ENCODE results near the gene OTULIN. TPM values are rescaled to one million over a fixed set of nuclear protein-coding genes. Genes with fewer than 3 reads are reported as not detected.

Gene OTULIN
- total RNA-seq, 6 experiments from 2014 or later, result 25.2 to 34.8 (median 29.2) TPM

DNA sequence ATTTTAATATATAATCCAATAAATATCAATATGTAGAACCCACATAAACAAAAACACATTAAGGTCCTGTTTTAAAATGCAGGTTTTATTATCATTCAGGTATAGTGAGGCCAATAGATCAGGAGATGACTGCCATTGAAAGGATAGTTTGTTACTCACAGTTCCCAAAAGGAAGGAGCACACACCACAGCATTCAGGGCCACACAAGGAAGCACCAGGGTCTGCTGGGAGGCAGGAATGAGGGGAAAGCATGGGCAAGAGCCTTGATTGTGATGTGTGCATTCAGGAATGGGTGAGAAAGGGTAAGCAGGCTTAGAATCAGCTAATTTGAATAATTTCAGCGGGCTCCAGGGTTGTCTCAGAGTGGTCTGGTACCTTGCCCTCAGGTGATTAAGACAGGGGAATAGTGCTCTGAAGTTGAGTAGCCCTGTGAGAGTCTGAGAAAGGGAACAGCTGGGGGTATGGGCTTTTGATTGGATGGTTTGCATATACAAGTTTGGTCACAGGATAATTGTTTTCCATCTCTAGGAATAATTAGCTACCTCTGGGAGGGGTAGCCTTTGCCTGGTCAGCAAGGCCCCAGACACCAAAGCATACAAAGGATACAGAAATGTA, 19.8 kb upstream of the OTULIN start:
- Histone ChIP-seq H3K27me3 (no peaks in the 10 kb centered on the region), H3K36me3 (no peaks in the 10 kb centered on the region), H3K4me1 (no peaks in the 10 kb centered on the region), H3K27ac (no peak overlapping the region), H3K4me3 (no peak overlapping the region), H3K9me3 (no peaks in the 10 kb centered on the region)
- WGBS (ENCODE audit: insufficient coverage, low coverage, low lambda C conversion rate, missing lambda C conversion rate), result 40% methylated on average over 1 of the region's 1 CpG
- no peak for TF ChIP-seq POLR2A (IDR thresholded peaks at IDR 0.05)
- TF ChIP-seq, protein P1, sequence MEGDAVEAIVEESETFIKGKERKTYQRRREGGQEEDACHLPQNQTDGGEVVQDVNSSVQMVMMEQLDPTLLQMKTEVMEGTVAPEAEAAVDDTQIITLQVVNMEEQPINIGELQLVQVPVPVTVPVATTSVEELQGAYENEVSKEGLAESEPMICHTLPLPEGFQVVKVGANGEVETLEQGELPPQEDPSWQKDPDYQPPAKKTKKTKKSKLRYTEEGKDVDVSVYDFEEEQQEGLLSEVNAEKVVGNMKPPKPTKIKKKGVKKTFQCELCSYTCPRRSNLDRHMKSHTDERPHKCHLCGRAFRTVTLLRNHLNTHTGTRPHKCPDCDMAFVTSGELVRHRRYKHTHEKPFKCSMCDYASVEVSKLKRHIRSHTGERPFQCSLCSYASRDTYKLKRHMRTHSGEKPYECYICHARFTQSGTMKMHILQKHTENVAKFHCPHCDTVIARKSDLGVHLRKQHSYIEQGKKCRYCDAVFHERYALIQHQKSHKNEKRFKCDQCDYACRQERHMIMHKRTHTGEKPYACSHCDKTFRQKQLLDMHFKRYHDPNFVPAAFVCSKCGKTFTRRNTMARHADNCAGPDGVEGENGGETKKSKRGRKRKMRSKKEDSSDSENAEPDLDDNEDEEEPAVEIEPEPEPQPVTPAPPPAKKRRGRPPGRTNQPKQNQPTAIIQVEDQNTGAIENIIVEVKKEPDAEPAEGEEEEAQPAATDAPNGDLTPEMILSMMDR (IDR thresholded peaks at IDR 0.05), result no peak
- no peak for DNase-seq
- intact Hi-C loops (cut with DNase I), result loop anchor here (5.0 to 10.0 kb wide), 2 partner anchors 240 to 247 kb away; no protein-coding TSS in a partner anchor
- ATAC-seq, result no peak

DNA sequence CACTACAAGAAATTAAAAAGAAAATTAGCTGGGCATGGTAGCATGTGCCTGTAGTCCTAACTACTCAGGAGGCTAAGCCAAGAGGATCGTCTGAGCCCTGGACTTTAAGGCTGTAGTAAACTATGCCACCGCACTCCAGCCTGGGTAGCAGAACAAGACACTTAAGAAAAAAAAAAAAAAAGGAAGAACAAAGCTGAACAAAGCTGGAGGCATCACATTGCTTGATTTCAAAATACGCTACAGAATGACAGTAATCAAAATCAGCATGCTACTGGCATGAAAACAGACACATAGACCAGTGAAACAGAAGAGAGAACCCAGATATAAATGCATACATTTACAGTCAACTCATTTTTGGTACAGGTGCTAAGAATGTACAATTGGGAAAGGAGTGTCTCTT, 14.5 kb upstream of the OTULIN start:
- ATAC-seq (no peak), DNase-seq (no peak)
- Histone ChIP-seq H3K36me3 (no peaks in the 10 kb centered on the region), H3K4me3 (no peak overlapping the region), H3K27me3 (no peaks in the 10 kb centered on the region), H3K4me1 (no peaks in the 10 kb centered on the region), H3K27ac (no peak overlapping the region), H3K9me3 (no peaks in the 10 kb centered on the region)
- intact Hi-C loops (cut with DNase I), result no loop called here
- TF ChIP-seq POLR2A (IDR thresholded peaks at IDR 0.05), result no peak
- TF ChIP-seq, protein P1 (IDR thresholded peaks at IDR 0.05), result no peak
- 79% methylated on average over 3 of the region's 3 CpGs for WGBS (ENCODE audit: insufficient coverage, low coverage, low lambda C conversion rate, missing lambda C conversion rate)

DNA sequence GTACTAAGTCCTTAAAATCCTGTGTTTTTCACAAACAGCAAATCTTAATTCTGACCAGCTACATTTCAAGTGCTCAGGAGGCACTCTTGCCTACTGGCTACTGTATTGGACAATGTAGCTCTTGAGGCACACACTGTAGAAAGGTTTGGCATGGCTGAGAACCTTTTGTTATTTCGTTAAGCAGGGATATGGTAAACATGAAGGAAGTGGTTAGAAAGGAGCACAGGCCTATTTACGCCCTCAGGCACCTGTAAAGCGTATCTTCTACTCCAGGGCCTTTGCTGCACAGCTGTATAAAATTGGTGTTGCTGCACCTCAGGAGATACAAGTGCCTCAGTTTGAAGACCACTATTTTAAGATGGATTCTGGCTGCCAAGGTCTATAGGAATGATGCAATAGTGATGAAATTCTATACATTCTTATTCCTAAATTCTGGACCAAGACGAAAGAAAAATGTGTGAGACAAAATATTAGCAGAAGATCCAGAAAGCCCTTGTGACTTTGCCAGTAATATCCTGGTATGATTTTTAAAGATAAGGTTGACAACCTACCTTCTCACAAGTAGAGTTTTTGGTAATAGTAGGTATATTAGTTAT, 9.3 kb upstream of the OTULIN start:
- no peaks in the 10 kb centered on the region for H3K9me3 ChIP-seq
- no peaks in the 10 kb centered on the region for H3K36me3 ChIP-seq
- TF ChIP-seq, protein P1 (IDR thresholded peaks at IDR 0.05), result no peak
- no peak for TF ChIP-seq POLR2A (IDR thresholded peaks at IDR 0.05)
- DNase-seq, result no peak
- no peaks in the 10 kb centered on the region for H3K27me3 ChIP-seq
- no peak overlapping the region for H3K4me3 ChIP-seq
- 53% methylated on average over 4 of the region's 4 CpGs for WGBS (ENCODE audit: insufficient coverage, low coverage, low lambda C conversion rate, missing lambda C conversion rate)
- H3K4me1 ChIP-seq, result no peaks in the 10 kb centered on the region
- no peak for ATAC-seq
- intact Hi-C loops (cut with DNase I), result no loop called here
- no peak overlapping the region for H3K27ac ChIP-seq

DNA sequence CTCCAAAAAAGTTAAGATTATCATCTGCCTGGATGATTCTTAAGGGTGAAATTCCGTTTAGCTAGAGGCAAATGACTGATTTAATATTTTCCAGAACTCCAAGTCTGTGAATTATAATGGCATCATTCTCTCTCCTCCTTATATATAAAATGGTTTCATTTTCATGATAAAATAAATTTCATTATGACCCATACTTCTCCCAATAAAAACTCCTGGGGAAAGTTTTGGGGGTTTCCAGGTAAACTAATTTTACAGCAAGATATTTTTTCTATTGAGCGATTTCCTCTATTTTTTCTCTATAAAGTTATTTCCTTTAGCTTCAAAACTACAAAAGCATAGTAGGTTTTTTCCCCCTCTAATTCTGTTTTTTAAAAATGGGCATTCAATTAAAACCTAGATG, 7.6 kb upstream of the OTULIN start:
- intact Hi-C loops (cut with DNase I), result no loop called here
- WGBS (ENCODE audit: insufficient coverage, low coverage, low lambda C conversion rate, missing lambda C conversion rate), result 39% methylated on average over 2 of the region's 2 CpGs

More for the DNA sequence above, 7.6 kb upstream of the OTULIN start:
- Histone ChIP-seq H3K27me3 (no peaks in the 10 kb centered on the region), H3K36me3 (no peaks in the 10 kb centered on the region), H3K4me3 (no peak overlapping the region), H3K4me1 (peaks cover 0 to 5% (median 0%) of the 10 kb centered on the region in 4 donors), H3K9me3 (no peaks in the 10 kb centered on the region), H3K27ac (no peak overlapping the region)
- no peak for ATAC-seq
- TF ChIP-seq, protein P1 (IDR thresholded peaks at IDR 0.05), result no peak
- TF ChIP-seq POLR2A (IDR thresholded peaks at IDR 0.05), result no peak
- DNase-seq, result no peak

Data from right lobe of liver (tissue), 6 donors.